HG02973 (cell line): ENCODE results near the gene F2RL1.
A peak's percentile ranks its signal among the peaks of the same experiment; 100 is the strongest.
"Not testable (repeated sequence)": the region's sequence is repeated elsewhere in the genome, so short reads cannot be mapped to it uniquely, and the experiment has no call there.

ENCODE experiments used
- ATAC-seq: cut with Tn5 transposase; IDR thresholded peaks from one replicate; pipeline ENCODE4 v1.9.1; 2021; ENCODE audit warnings: moderate library complexity; ENCODE audit not compliant: unreplicated experiment

Gene F2RL1

DNA sequence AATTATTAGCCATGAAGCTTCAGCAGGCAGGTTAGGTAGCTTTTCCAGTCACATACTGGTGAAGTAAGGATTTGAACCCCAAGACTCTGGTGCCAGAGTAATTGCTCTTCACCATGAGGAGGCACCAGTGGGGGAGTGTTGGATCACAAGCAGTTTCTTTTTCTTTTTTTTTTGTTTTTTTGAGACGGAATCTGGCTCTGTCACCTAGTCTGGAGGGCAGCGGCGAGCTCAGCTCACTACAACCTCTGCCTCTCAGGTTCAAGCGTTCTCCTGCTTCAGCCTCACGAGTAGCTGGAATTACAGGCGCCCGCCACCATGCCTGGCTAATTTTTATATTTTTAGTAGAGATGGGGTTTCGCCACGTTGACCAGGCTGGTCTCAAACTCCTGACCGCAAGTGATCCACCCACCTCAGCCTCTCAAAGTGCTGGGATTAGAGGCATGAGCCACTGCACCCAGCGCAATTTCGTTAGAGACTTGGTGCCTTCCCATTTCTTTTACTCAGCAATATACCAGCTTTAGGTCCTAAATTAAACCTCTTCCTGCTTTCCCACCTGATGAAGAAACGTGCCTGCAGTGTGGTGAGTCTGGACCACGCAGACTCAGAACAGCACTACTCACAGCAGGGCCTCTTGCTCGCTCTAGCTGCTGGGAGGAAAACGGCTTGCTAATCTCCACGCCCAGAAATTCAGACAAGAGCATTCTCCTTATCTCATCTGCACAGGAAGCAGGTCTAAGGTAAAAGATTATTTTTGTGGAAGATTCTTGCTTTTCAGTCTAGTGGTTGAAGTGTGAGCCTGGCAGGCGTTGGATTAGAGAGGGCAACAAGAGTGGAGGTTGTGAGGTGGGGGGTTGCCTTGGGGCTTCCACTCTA is 30.8 kb downstream of the F2RL1 start, which contains the start of gene S100Z:
TSS of gene S100Z (plus strand) at position 596 of the 873 bp plus-strand sequence. CDS start 25,346 bp downstream, outside the sequence.
- no peak for ATAC-seq

DNA sequence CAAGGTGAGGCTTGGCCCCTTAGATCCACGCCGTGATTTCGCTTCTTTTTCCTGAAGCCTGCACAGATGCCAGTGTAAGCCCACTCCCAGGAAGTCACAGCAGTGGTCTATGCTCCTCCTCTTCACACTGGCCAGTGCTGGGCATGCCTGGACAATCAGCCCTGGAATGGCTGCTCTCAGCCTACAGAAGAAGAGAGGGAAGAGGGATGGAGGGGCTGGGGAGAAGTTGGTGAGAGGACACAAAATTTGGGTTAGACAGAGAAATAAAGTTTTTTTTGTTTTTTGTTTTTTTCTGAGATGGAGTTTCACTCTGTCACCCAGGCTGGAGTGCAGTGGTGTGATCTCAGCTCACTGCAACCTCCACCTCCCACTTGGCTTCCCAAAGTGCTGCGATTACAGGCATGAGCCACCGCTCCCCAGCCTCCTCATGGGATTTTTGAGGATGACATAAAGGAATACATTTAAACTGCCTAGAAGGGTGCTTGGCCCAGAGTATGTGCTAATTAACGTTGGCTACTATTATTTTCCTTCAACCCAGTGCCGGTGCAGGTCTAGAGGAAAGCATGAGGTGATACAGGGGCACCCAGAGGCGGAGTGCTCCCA is 31.8 kb downstream of the F2RL1 start:
- no peak for ATAC-seq

DNA sequence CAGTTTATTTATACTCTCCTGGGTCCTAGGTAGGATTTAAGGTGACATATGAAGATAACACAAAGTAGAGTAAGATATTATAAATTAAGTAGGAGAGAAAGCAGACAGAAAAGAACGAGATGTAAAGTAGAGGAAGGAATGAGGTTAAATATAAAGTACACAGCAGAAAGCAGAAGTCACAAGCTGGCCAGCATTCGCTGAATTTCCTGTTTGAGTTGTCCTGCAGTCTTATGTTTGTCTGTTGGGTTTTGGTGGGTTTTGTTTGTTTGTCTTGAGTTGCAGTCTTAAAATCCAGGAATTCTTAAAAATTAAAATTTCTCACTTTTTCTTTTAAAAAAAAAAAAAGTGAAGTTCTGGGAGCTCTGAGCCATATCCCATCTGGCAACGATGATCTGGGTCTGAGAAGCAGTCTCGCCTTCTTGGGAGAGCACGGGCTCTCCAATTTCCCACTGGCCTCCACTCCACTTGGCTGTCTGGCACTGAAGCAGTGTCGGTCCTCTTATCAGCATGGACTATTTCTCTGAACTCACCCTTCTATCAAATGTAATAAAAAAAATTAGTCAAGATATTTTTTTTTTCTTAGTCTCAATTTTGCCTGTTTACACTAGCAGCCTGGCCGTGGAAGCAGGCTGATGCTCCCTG is 33.0 kb downstream of the F2RL1 start:
- ATAC-seq: no peak

DNA sequence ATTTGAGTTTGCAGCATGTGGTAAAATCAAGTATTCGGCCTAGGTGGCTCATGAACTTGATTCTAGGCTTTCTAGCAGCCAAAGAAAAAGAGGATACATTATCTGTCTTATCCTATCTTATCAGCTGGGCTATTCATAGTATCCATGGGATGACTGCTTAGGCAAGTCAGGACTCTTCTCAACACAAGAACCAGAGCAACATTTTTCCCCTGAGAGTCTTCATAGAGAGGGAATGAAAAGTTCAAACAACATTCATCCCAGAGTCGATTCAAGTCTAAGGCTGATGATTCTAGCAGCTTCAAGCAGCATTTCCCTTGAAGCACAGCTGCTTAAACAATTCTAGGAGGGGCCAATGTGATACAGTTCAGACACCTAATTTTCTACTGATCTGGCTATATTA is 33.9 kb downstream of the F2RL1 start:
- no peak for ATAC-seq

DNA sequence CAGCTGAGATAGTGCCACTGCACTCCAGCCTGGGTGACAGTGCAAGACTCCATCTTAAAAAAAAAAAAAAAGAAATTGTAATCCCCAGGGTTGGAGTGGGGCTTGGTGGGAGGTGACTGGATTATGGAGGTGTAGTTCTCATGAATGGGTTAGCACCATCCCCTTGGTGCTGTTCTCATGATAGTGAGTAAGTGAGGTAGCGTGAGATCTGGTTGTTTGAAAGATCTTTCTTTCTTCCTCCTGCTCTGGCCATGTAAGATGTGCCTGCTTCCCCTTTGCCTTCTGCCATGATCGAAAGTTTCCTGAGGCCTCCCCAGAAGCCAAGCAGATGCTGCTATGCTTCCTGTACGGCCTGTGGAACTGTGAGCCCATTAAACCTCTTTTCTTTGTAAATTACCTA is 34.9 kb downstream of the F2RL1 start:
- not testable (repeated sequence) for ATAC-seq

DNA sequence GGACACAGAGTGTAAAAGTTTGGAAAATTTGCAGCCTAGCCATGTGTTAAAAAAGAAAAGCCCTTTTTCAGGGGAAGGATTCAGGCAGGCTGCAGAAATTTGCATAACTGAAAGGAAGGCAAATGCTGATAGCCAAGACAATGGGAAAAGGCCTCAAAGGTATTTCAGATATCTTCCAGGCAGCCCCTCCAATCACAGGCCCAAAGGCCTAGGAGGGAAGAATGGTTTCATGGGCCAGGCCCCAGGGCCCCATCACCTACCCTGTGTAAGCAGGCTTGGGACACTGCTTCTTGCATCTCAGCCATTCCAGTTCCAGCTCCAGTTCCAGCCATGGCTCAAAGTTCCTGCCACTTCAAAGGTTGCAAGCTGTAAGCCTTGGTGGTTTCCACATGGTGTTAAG is 35.8 kb downstream of the F2RL1 start:
- ATAC-seq: no peak

DNA sequence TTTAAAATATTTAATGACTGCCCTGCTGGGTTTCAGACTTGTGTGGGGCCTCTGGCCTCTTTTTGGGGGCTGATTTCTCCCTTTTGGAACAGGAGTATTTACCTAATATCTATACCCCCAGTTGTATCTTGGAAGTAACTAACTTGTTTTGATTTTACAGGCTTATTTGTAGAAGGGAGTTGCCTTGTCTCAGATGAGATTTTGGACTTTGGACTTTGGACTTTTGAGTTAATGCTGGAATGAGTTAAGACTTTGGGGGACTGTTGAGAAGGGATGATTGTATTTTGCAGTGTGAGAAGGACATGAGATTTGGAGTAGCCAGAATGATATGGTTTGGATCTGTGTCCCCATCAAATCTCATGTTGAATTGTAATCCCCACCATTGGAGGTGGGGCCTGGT is 36.7 kb downstream of the F2RL1 start:
- ATAC-seq: not testable (repeated sequence)

DNA sequence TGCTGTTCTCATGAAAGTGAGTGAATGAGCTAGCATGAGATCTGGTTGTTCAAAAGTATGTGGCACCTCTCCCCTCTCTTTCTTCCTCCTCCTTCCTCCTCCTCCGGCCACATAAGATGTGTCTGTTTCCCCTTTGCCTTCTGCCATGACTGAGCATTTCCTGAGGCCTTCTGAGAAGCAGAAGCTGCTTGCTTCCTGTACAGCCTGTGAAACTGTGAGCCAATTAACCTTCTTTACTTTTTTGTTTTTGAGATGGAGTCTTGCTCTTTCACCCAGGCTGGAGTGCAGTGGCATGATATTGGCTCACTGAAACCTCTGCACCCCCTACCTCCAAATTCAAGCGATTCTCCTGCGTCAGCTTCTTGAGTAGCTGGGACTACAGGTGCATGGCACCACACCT is 37.1 kb downstream of the F2RL1 start:
- peak; percentile 48 for ATAC-seq

DNA sequence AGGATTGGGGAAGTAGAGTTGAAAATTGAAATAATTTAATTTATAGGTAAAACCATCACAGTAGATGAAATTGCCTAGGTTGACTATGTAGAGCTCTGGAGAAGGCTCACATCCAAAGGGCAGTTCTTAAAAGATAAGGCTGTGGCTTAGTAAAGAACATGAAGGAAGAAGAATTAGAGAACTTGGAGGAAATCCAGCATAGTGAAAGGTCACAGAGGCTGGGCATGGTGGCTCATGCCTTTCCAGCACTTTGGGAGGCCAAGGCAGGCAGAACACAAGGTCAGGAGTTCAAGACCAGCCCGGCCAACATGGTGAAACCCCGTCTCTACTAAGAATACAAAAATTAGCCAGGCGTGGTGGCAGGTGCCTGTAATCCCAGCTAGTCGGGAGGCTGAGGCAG is 38.0 kb downstream of the F2RL1 start:
- not testable (repeated sequence) for ATAC-seq

DNA sequence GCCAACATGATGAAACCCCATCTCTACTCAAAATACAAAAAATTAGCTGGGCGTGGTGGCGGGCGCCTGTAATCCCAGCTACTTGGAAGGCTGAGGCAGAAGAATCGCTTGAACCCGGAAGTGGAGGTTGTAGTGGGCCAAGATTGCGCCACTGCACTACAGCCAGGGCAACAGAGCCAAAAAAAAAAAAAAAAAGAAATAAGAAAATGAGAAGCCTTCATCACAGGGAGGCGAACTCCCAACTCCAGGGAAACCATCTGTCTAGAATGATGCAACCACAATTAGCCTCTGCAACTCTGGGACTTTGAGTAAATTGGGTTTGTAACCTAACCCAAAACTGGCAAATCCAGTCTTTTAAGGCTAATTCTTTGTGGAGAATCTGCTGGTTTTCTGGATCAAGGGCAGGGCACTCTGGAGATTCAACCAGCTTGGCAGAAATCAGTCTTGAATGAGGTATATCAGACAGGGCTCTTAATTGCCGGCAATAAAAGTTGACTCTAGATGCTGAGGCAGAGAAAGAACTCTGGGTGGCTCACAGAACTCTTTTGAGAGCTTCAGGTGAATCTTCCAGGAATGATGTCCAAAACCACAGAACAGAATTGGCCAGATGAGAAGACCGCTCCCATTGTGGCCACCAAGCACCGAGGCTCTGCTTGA is 40.9 kb downstream of the F2RL1 start:
- ATAC-seq: no peak

DNA sequence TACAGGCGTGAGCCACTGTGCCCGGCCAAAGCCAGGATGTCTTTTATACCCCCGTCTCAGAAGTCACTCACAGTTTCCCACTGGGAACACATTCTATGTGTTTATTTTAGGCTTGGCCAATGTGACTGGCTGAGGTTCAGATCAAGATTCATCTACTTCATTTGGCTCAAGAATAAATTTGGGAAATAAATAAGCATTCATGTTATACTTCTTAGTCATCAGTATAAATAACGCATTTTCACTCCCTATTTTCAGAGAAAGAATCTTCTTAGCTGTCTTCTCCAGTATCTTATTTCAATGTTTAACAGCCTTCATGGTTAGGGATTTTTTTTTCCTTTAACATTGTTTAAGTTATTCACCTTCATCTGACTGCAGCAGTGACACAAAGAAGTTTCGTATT is 42.8 kb downstream of the F2RL1 start:
- ATAC-seq: no peak

DNA sequence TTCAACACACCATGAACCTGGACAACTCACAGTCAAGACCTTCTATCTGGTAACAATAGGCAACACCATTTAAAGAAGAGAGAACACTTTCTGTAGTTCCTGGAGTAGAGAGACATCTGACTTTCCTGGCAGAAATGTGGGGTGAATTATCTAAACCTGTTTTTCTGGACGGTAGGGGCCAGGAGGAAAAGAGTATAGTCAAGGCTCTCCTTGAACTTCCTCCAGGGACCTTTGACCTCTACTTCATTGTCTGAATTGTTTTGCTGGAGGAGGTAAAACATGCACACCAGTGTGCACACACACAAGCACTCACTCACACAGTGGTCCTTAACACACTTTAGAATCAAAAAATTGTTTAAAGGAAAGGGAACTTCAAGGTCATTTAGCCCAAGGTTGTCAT is 44.2 kb downstream of the F2RL1 start:
- no peak for ATAC-seq

DNA sequence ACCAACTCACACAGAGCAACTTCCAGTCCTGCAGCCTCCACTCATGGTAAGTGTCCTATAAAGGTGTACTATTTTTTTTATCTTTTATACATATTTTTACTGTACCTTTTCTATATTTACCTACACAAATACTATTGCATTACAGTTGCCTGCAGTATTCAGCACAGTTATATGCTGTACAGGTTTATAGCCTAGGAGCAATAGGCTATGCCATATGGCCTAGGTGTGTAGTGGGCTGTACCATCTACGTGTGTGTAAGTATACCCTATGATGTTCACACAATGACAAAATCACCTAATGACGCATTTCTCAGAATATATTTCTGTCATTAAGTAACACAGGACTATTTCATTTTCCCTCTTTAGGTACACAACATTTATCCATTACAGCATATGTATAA is 47.7 kb downstream of the F2RL1 start:
- no peak for ATAC-seq

DNA sequence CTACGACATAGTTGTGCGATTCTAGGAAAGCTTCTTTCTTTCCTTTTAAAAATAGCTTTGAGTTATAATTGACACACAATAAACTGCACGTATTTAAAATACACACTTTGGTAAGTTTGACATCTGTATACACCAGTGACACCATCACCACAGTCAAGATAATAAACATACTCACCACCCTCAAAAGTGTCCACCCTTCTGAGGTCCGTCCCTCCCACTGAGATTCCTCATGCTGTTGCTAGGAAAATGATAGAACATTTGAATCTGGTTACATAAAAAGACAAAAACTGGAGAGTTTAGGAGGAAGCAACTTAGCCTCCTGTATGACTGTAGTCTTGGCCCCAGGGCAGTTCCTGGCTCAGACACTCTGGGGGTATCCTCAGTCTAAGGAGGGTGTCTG is 48.2 kb downstream of the F2RL1 start:
- no peak for ATAC-seq

DNA sequence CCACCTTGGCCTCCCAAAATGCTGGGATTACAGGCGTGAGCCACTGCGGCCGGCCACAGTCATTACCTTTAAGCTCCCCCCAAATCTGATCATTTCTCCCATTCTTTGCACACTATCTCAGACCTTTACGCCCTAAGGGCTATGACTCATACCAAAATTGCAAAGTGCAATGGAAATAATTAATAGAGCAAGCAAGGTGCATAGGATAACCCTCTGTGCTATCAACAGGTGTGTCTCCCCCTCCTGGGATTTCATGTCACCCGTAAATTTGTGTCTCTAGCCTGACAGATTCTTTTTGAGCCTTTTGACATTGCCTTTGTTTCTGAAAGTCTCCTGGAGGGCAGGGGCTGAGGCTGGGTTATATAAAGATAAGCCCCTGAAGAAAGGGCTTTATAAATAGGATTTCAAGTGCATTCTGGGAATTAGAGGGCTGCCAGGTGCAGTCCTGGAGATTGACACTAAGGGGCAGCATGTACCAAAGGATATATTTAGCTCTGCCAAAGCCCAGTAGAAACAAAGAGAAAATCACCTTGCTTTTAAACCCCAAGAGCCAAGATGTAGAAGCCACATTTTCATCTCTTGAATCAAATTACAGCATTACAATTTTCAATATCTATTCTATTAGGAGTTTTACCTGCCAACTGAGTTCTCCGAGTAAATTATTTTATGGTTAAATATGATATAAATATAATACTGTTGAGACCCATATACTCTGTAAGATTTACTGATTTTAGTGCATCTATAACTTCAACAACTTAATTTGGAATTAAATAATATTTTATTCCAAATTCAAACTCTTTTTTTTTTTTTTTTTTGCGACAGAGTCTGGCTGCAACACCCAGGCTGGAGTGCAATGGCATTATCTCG is 49.2 kb downstream of the F2RL1 start:
- ATAC-seq: no peak

DNA sequence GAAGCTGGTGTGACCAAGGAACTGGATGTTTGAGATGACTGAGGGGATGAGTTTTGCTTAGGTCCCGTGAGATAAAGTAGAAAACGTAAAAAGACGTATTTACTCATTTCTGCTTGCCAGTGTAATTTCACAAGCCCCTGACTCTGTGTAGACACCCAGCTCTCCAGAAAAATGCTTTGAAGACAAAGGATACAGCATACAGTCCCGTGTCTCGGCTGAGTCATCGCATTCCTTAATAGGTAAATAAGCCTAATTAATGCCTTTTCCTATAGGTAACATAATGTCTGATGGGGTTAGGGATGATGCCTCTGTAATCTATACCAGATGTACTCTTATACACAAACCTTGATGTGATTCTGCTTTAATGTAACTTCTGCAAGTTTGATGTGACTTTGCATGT is 51.2 kb downstream of the F2RL1 start:
- ATAC-seq: no peak

DNA sequence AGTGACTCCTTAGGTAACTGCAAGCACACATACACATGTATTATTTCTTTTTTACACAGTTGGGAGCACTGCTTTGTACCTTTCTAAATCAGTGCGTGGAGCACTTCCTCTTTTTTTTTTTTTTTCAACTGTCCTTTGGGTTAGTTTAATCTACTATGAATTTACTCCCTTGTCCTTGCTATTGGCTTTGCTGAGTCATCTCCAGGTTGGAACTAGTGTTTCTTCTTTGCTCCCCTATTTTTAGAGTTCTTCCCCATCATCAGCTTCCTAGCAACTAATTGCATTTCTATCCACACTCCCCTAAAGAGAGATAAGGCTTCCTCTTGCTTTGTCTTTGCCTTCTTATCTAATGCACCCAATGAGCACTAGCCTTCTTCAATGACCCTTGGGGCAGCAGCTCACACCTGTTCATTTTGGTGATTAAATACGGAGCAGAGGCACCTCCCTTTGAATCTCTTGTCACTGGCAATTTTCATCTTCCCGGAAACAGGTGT is 55.3 kb downstream of the F2RL1 start:
- no peak for ATAC-seq
